CD4-positive, alpha-beta T cell treated with Interferon gamma for 1 hour (primary cell): ENCODE measurements around the gene CD300LB.
"Not testable (repeated sequence)": the region's sequence is repeated elsewhere in the genome, so short reads cannot be mapped to it uniquely, and the experiment has no call there.

ENCODE experiments used
- DNase-seq: peaks from one replicate; pipeline ENCODE4 v3.0.0-alpha.2; 2020

The CD300LB gene

DNA sequence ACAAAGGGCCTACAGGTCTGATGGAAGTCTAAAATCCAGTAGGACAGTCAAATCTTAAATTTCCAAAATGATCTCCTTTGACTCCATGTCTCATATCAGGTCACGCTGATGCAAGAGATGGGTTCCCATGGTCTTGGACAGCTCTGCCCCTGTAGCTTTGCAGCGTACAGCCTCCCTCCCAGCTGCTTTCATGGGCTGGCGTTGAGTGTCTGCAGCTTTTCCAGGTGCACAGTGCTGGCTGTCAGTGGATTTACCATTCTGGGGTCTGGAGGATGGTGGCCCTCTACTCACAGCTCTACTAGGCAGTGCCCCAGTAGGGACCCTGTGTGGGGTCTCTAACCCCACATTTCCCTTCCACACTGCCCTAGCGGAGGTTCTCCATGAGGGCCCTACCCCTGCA, 43.0 kb downstream of the CD300LB start:
- DNase-seq, result not testable (repeated sequence)

DNA sequence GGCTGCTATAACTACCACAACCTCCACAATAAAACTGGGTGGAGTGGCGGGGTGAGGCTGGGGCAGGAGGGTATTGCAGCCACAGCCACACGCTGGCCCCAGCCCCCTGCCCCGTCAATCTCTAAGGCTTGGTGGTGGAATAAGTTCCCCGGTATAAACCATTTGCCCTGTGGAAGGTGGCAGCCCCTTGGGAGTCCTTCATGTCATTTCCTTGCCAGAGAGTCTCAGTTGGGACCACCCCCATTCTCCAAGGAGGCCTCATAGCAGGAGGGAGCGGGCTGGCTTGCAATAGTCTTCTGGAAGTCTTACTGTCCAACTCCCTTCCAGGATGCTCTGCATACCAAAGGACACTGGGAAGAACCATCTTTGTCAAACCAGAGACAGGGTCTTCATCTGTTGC, 45.4 kb downstream of the CD300LB start:
- DNase-seq, result no peak

DNA sequence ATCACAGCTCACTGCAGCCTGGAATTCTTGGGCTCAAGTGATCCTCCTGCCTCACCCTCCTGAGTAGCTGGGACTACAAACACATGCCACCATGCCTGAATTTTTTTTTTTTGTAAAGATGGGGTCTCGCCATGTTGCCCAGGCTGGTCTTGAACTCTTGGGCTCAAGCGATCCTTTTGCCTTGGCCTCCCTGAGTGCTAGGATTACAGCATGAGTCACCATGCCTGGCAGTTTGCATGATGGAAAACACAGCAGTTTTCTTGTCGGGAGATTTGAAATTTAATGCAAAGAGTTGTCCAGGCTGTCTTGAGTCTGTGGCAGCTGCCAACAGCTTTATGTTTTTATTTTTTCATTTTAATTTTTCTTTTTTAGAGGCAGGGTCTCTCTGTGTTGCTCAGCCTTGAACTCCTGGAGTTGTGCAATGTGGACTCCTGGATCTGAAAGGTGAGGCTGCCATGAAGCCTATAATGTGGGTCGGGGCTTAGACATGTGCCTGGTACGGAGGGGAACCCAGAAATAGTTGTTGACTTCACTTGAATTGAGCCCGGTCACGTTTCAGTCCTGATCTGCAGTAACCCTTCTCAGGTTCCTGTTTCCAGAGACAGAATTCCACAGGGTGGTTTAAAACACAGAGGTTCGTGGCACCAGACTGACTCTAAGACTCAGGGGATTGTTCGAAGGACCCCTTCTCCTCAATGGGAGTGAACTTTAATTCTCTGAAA, 46.1 kb downstream of the CD300LB start:
- DNase-seq, result no peak

DNA sequence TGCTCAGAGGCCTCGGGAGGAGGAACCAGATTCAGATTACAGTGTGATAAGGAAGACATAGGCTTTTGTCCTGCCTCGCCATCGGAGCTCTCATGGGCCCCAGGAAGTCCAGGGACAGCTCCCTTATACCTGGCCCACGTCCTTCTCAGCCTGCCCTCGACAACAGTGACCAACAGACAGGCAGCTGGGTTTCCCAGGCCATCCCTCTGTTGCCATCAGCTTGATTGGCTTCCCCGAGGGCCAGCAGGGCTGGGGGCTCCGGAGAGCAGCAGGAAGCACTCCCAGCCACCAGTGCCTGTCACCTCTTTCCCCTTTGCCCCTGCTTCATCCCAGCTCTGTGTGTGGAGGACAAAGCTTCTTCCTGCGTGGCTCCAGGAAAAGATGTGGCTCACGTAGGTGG, 47.2 kb downstream of the CD300LB start:
- DNase-seq, result no peak

DNA sequence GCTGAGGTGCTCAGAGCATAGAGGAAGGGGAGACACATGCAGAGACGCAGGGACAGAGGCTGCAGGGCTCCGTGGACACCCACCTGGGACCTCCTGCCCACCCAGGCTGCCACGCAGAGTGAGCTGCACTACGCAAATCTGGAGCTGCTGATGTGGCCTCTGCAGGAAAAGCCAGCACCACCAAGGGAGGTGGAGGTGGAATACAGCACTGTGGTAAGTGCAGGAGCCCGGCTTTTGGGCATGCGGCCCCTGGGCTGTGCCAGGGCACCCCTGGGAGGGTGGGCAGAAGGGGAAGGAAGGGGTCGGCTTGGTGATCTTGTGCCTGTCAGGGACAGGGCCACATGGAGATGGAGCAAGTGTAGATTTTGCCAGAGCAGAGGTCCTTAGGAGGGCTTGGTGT, 49.7 kb downstream of the CD300LB start:
- no peak for DNase-seq

DNA sequence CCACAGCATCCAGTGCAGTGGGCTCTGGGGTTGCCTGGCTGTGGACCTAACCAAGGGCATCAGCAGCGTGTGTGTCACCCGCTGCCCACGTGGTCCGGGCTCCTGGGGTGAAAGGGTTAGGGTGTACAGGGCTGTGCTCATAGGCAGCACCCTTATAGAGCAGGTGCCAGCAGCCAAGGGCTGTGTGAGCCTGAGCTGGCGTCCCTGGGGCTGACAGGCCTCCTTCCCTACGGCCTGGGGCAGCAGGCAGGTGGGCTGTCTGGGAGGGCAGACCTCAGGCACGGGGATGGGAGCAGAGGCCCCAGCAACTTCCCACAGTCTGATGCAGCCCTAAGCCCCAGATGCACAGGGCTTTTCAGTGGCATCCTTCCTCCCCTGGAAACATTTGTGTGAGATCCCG, 51.0 kb downstream of the CD300LB start:
- DNase-seq, result no peak

DNA sequence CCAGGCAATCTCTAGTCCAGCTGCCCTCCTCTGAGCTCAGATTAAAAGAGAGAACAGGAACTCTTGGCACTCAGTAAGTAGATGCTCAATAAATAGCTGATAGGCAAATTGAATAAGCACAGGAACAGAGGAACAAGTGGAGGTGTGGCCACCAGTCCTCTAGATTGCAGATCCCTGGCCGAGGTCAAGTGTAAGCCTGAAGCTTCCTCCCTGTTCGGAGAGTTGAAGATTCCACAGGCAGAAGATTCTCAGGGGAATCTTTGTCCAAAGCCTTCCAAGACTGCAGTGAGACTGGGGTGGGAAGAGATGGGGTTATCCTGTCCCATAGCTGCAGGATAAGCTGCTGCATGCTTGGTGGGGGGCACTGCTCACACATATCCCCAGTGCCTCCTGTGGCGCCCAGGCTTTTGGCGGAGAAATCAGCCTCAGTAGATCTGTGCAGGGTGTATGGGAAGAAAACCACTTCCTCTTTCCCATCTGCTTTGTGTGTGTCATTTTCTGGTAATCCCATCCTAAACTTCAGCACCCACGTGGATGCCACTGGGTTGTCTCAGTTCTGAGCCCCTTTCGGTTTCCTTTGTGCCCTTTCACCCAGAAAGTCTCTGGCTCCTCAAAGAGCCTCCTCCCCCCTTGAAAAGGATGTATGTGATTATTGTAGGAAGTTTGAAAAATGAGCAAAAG, 52.7 kb downstream of the CD300LB start:
- DNase-seq, result peak; percentile 54

DNA sequence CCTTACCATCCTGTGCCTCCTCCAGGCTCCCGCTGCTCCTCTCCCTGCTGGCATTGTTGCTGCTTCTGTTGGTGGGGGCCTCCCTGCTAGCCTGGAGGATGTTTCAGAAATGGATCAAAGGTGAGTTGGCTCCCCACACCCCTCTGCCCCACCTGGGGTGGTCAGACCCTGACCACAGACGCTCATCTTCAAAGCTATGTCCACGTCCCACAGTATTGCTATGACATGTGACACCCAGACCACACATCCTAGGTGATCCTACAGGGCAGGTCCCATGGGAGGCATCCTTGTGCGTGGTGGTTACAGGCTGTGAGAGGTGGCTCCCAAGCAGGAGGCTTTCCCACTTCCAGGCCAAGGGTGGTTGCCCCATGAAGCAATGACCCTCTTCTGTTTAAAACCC, 53.9 kb downstream of the CD300LB start:
- DNase-seq, result no peak

DNA sequence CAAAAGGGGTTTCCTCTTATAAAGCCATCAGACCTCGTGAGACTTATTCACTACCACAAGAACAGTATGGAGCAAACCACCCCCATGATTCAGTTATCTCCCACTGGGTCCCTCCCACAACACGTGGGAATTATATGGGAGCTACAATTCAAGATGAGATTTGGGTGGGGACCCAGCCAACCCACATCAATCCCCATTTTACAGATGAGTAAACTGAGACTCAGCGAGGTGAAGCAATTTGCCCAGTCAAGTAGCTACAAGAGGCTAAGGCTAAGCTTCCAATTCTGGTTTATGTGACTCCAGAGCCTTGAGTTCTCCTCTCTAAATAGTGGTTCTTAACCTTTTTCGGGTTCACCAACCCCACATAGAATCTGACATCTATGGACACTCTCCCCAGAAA, 56.1 kb downstream of the CD300LB start:
- DNase-seq, result no peak

DNA sequence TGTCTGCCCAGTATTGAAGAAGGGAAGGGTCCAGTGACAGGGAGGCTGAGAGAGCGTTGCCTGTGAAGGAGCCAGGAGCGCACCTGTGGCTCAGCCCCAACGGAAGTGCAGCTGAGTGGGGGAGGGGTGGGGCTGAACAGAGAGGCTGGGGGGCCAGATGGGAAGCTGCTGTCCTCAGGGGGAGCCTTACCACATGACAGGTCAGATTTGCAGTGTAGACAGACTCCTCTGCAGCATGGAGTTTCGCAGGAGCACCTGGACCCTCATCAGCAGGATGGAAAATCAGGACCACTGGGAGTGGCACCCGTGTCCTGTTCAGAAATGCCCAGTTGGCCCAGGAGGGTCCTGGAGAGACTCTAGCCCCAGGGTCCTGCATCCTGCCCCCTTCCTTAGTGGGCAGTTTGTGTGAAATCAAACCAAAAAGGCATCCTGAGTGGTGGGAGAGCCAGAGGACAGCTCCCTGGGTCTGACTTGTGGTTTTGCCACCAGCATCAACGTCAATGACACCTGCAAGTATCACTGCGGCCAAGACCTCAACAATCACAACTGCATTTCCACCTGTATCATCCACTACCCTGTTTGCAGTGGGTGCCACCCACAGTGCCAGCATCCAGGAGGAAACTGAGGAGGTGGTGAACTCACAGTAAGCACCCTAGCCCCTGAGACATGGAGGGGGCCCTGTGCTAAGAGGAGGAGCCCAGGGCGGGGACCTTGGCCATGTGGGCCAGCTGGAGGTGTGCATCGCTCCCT, 57.1 kb downstream of the CD300LB start:
- peak; percentile 20 for DNase-seq

DNA sequence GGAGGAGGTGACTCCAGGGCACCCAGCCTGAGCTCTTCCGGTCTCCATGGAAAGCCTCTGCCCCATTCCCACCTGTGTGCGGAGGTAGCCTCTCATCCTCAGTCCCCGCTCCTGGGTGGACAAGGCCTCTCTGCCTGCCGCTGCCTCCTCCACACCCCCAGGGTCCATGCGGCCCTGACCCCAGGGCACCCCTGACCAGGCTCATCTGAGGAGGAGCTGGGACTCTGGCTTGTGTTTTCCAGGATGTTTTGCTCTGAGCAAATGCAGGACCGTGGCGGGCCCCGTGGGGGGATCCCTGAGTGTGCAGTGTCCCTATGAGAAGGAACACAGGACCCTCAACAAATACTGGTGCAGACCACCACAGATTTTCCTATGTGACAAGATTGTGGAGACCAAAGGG, 58.0 kb downstream of the CD300LB start:
- no peak for DNase-seq

DNA sequence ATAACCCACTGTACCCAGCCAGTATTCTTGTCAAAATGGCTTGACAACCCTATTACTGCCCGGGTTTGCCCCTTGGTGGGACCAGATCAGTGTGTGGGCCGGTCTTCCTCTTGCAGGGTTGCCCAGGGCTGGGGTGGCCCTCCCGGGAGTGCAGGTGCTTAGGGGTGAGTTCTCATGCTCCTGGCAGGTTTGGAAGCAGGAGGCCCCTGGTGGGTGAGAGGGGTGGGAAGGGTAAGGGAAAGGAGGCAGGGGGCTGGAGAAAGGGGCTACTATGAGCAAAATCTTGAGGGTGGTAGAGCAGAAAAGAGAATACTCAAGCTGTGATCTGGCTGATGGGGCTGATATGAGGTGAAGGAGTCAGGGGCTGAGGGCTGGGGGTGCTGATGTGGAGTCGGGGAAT, 58.4 kb downstream of the CD300LB start:
- no peak for DNase-seq

DNA sequence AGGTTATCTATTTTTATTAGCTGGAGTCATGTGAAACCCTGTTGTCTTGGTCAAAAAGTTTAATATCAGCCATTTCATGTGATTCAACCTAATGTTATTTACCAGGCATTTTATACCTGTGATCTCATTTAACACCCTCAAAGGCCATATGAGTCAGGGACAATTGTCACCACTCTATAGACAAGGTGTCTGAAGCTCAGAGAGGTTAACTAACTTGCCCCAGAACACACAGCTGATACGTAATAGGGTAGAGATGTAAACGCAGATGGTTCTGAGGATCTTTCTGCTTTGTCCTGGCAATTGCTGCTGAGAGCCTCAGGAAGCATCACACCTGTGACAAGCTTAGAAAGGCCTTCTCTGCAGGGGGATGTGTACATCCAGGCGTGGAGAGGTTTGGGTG, 59.9 kb downstream of the CD300LB start:
- no peak for DNase-seq
